Renal cortical epithelial cell (primary cell): Measurements from ENCODE around the gene PAIP2. TPM values are rescaled to one million over a fixed set of nuclear protein-coding genes. Genes with fewer than 3 reads are reported as not detected.
A peak's percentile ranks its signal among the peaks of the same experiment; 100 is the strongest.
"Not testable (repeated sequence)": the region's sequence is repeated elsewhere in the genome, so short reads cannot be mapped to it uniquely, and the experiment has no call there.

Source experiments
- DNase-seq: peaks from one replicate; pipeline ENCODE4 v3.0.0-alpha.2; 2011; ENCODE audit warnings: low read depth
- total RNA-seq: library from RNA; depleted of rRNA; stranded (reverse); fragments of >200 nt; gene quantifications from 2 replicates; pipeline ENCODE4 v1.2.3, GENCODE V29; 2014

PAIP2 gene
- total RNA-seq, 1 donor from 2014 or later, result 110 TPM

- no peak for DNase-seq
Measured at GRCh38 chr5:139315056-139315615, 26.5 kb upstream of the PAIP2 start.

- no peak for DNase-seq
Measured at GRCh38 chr5:139335811-139336210, 5.8 kb upstream of the PAIP2 start.

- peak; percentile 11 for DNase-seq
Measured at GRCh38 chr5:139340051-139340450, 1.6 kb upstream of the PAIP2 start.

- no peak for DNase-seq
Measured at GRCh38 chr5:139341187-139341688, 416 bp upstream of the PAIP2 start.

GRCh38 chr5:139342423-139342723 is 719 bp downstream of the PAIP2 start:
- DNase-seq, result no peak

GRCh38 chr5:139343476-139343875 is 1.8 kb downstream of the PAIP2 start:
- no peak for DNase-seq

GRCh38 chr5:139344177-139344576 is 2.5 kb downstream of the PAIP2 start:
- no peak for DNase-seq

- DNase-seq, result not testable (repeated sequence)
Measured at GRCh38 chr5:139345442-139345841, 3.8 kb downstream of the PAIP2 start.

- DNase-seq, result not testable (repeated sequence)
Measured at GRCh38 chr5:139347863-139348262, 6.2 kb downstream of the PAIP2 start.

GRCh38 chr5:139354186-139354585 is 12.5 kb downstream of the PAIP2 start:
- DNase-seq, result no peak

- not testable (repeated sequence) for DNase-seq
Measured at GRCh38 chr5:139355900-139356299, 14.2 kb downstream of the PAIP2 start.

GRCh38 chr5:139358064-139358463 is 16.4 kb downstream of the PAIP2 start:
- DNase-seq, result no peak

GRCh38 chr5:139360384-139360783 is 18.7 kb downstream of the PAIP2 start:
- DNase-seq, result no peak

- no peak for DNase-seq
Measured at GRCh38 chr5:139361835-139362429, 20.3 kb downstream of the PAIP2 start.

GRCh38 chr5:139363937-139364336 is 22.3 kb downstream of the PAIP2 start:
- peak; percentile 22 for DNase-seq

- no peak for DNase-seq
Measured at GRCh38 chr5:139364466-139364865, 22.8 kb downstream of the PAIP2 start.

- DNase-seq, result no peak
Measured at GRCh38 chr5:139368613-139369012, 27.0 kb downstream of the PAIP2 start.

- DNase-seq, result no peak
Measured at GRCh38 chr5:139369181-139369580, 27.5 kb downstream of the PAIP2 start.

GRCh38 chr5:139371482-139372435 is 30.1 kb downstream of the PAIP2 start:
- no peak for DNase-seq

- DNase-seq, result no peak
Measured at GRCh38 chr5:139374909-139375308, 33.3 kb downstream of the PAIP2 start.

GRCh38 chr5:139376364-139376763 is 34.7 kb downstream of the PAIP2 start:
- no peak for DNase-seq

- no peak for DNase-seq
Measured at GRCh38 chr5:139377226-139377625, 35.6 kb downstream of the PAIP2 start.
